Neural cell (in vitro differentiated cells): ENCODE measurements around the gene GET3. TPM values are rescaled to one million over a fixed set of nuclear protein-coding genes. Genes with fewer than 3 reads are reported as not detected.

Experiments
- H2AFZ ChIP-seq: fragments of 200-600, 300-800 bp; sonication (generic), shearing (Covaris generic); 2 replicates; pipeline ENCODE4 v1.6.0; 2014; ENCODE audit warnings: low read depth, mild to moderate bottlenecking, antibody characterized with exemption, low read length, moderate library complexity
- H3F3A ChIP-seq: fragments of 200-600 bp; shearing (Covaris generic); 2 replicates; pipeline ENCODE4 v1.6.1; 2016; ENCODE audit warnings: mild to moderate bottlenecking, moderate library complexity, mixed read lengths, antibody characterized with exemption, low read length; ENCODE audit not compliant: insufficient read depth, poor library complexity, severe bottlenecking
- H3K27ac ChIP-seq: fragments of 200-600, 300-800 bp; sonication (generic), shearing (Covaris generic); 2 replicates; pipeline ENCODE4 v1.5.1; 2014; ENCODE audit warnings: mild to moderate bottlenecking, low read length, moderate library complexity
- H3K27me3 ChIP-seq: fragments of 300-800, 200-600 bp; sonication (generic), shearing (Covaris generic); 2 replicates; pipeline ENCODE4 v1.6.0; 2014; ENCODE audit warnings: mild to moderate bottlenecking, low read depth, low read length, moderate library complexity; ENCODE audit not compliant: insufficient read depth
- H3K36me3 ChIP-seq: fragments of 300-800, 200-600 bp; sonication (generic), shearing (Covaris generic); 2 replicates; pipeline ENCODE4 v1.5.1; 2014; ENCODE audit warnings: mild to moderate bottlenecking, antibody characterized with exemption, low read length, moderate library complexity; ENCODE audit not compliant: insufficient read depth
- H3K4me2 ChIP-seq: fragments of 300-800, 200-600 bp; sonication (generic), shearing (Covaris generic); 2 replicates; pipeline ENCODE4 v1.6.0; 2014; ENCODE audit warnings: mild to moderate bottlenecking, low read length
- H3K4me3 ChIP-seq: fragments of 300-800, 200-600 bp; sonication (generic), shearing (Covaris generic); 2 replicates; pipeline ENCODE4 v1.5.1; 2014; ENCODE audit warnings: mild to moderate bottlenecking, low read length, moderate library complexity
- H3K79me2 ChIP-seq: fragments of 200-600 bp; shearing (Covaris generic); replicated peaks from 2 replicates; pipeline ENCODE4 v1.6.0; 2014; ENCODE audit warnings: mild to moderate bottlenecking, low read length, moderate library complexity; ENCODE audit not compliant: insufficient read depth
- H3K9ac ChIP-seq: fragments of 300-800, 200-600 bp; sonication (generic), shearing (Covaris generic); 2 replicates; pipeline ENCODE4 v1.6.1; 2016; ENCODE audit warnings: mild to moderate bottlenecking, low read length, mixed read lengths
- H3K9me2 ChIP-seq: fragments of 200-600 bp; shearing (Covaris generic); 2 replicates; pipeline ENCODE4 v1.6.1; 2016; ENCODE audit warnings: mild to moderate bottlenecking, low read length, mixed read lengths; ENCODE audit not compliant: insufficient read depth
- H3K9me3 ChIP-seq: fragments of 200-600, 300-800 bp; sonication (generic), shearing (Covaris generic); 2 replicates; pipeline ENCODE4 v1.6.1; 2016; ENCODE audit warnings: mild to moderate bottlenecking, mixed run types, low read length, moderate library complexity, mixed read lengths
- H4K20me1 ChIP-seq: fragments of 200-600 bp; shearing (Covaris generic); 2 replicates; pipeline ENCODE4 v1.6.1; 2016; ENCODE audit warnings: mild to moderate bottlenecking, mixed run types; ENCODE audit not compliant: insufficient read depth
- CTCF ChIP-seq: fragments of 450-650 bp; IDR thresholded peaks from 2 replicates; pipeline ENCODE4 v1.5.1; 2014; ENCODE audit warnings: antibody characterized with exemption, mild to moderate bottlenecking, moderate library complexity; ENCODE audit not compliant: poor library complexity, severe bottlenecking
- EP300 ChIP-seq: fragments of 450-650 bp; conservative IDR thresholded peaks from 2 replicates; pipeline ENCODE4 v1.6.1; 2014; ENCODE audit warnings: antibody characterized with exemption, mild to moderate bottlenecking, moderate library complexity; ENCODE audit not compliant: poor library complexity, severe bottlenecking
- EZH2 ChIP-seq: fragments of 200-600, 300-800 bp; shearing (Covaris generic), sonication (generic); IDR thresholded peaks from 2 replicates; pipeline ENCODE4 v1.6.1; 2014; ENCODE audit warnings: antibody characterized with exemption, low read length, borderline replicate concordance, mild to moderate bottlenecking; ENCODE audit not compliant: insufficient read depth, poor library complexity, severe bottlenecking
- MXI1 ChIP-seq: fragments of 450-650 bp; conservative IDR thresholded peaks from 2 replicates; pipeline ENCODE4 v1.6.1; 2014; ENCODE audit warnings: antibody characterized with exemption, mild to moderate bottlenecking; ENCODE audit not compliant: poor library complexity, severe bottlenecking
- POLR2AphosphoS5 ChIP-seq: IDR thresholded peaks from 2 replicates; pipeline ENCODE4 v1.6.1; 2012
- RAD21 ChIP-seq: fragments of 450-650 bp; conservative IDR thresholded peaks from 2 replicates; pipeline ENCODE4 v1.6.1; 2014; ENCODE audit warnings: antibody characterized with exemption, mild to moderate bottlenecking, moderate library complexity
- REST ChIP-seq: IDR thresholded peaks from 2 replicates; pipeline ENCODE4 v1.6.1; 2012; ENCODE audit warnings: borderline replicate concordance
- SMC3 ChIP-seq: fragments of 450-650 bp; conservative IDR thresholded peaks from 2 replicates; pipeline ENCODE4 v1.6.1; 2014; ENCODE audit warnings: antibody characterized with exemption, mild to moderate bottlenecking, moderate library complexity; ENCODE audit not compliant: poor library complexity
- TAF1 ChIP-seq: IDR thresholded peaks from 2 replicates; pipeline ENCODE4 v1.6.1; 2012; ENCODE audit warnings: low read depth
- polyA plus RNA-seq: library from polyadenylated mRNA; depleted of rRNA; stranded (reverse); fragments of >200 nt; gene quantifications from 2 replicates; pipeline ENCODE4 v1.2.3, GENCODE V29; 2014

Gene GET3
- polyA plus RNA-seq, 1 donor from 2014 or later = 89.6 TPM

- Histone ChIP-seq H3K4me3 (no peak overlapping the region), H3F3A (no peaks in the 10 kb centered on the region), H2AFZ (no peak overlapping the region), H3K9me3 (no peaks in the 10 kb centered on the region), H3K27ac (no peak overlapping the region), H3K27me3 (no peaks in the 10 kb centered on the region), H3K36me3 (no peaks in the 10 kb centered on the region), H3K9me2 (no peaks in the 10 kb centered on the region), H3K9ac (no peak overlapping the region), H3K79me2 (no peaks in the 10 kb centered on the region), H3K4me2 (no peak overlapping the region), H4K20me1 (no peaks in the 10 kb centered on the region)
- TF ChIP-seq MXI1 (no peak), POLR2AphosphoS5 (no peak), RAD21 (no peak), SMC3 (no peak), EP300 (no peak), CTCF (no peak), TAF1 (no peak), REST (no peak), EZH2 (no peak)
These were observed 47.7 kb downstream of the GET3 start for GRCh38 chr19:12784871-12785430.

GRCh38 chr19:12785431-12786031 lies 48.2 kb downstream of the GET3 start:
- H3K9me3 ChIP-seq = no peaks in the 10 kb centered on the region
- H2AFZ ChIP-seq = no peak overlapping the region
- H3K36me3 ChIP-seq = no peaks in the 10 kb centered on the region
- no peak overlapping the region for H3K4me2 ChIP-seq
- TF ChIP-seq MXI1 = no peak
- TF ChIP-seq SMC3 = no peak
- TF ChIP-seq TAF1 = no peak
- TF ChIP-seq EP300 = no peak
- TF ChIP-seq RAD21 = no peak
- TF ChIP-seq POLR2AphosphoS5 = no peak
- no peak for TF ChIP-seq REST
- TF ChIP-seq EZH2 = no peak
- TF ChIP-seq CTCF = no peak
- no peak overlapping the region for H3K9ac ChIP-seq
- H3K4me3 ChIP-seq = no peak overlapping the region
- H3K9me2 ChIP-seq = no peaks in the 10 kb centered on the region
- no peaks in the 10 kb centered on the region for H3K79me2 ChIP-seq
- no peak overlapping the region for H3K27ac ChIP-seq
- no peaks in the 10 kb centered on the region for H4K20me1 ChIP-seq
- no peaks in the 10 kb centered on the region for H3F3A ChIP-seq
- H3K27me3 ChIP-seq = peaks cover 5% of the 10 kb centered on the region
